Measurements from ENCODE around the gene LYPD6B.

GRCh38 chr2:148994341-148994740 is 44.2 kb upstream of the LYPD6B start:
- no peak for TF ChIP-seq CTCF (IDR thresholded peaks at IDR 0.05; ENCODE audit: low read depth, low read length, missing input control)
- TF ChIP-seq GABPA (IDR thresholded peaks at IDR 0.05 in 1 of 2, conservative IDR thresholded peaks at IDR 0.05 in 1 of 2), result no peak
- TF ChIP-seq MAX (IDR thresholded peaks at IDR 0.05), result no peak
- TF ChIP-seq REST (IDR thresholded peaks at IDR 0.05), result no peak
- TF ChIP-seq RXRA (IDR thresholded peaks at IDR 0.05), result no peak
- TF ChIP-seq JUND (IDR thresholded peaks at IDR 0.05), result no peak
